Measurements from ENCODE around the gene CACNA1H. TPM values are rescaled to one million over a fixed set of nuclear protein-coding genes. Genes with fewer than 3 reads are reported as not detected.
"Not testable (repeated sequence)": the region's sequence is repeated elsewhere in the genome, so short reads cannot be mapped to it uniquely, and the experiment has no call there.

The CACNA1H gene
- total and polyA plus RNA-seq, 2 of the 4 experiments (the other 2 are of a cell fraction): 1.6 to 5.8 TPM

DNA sequence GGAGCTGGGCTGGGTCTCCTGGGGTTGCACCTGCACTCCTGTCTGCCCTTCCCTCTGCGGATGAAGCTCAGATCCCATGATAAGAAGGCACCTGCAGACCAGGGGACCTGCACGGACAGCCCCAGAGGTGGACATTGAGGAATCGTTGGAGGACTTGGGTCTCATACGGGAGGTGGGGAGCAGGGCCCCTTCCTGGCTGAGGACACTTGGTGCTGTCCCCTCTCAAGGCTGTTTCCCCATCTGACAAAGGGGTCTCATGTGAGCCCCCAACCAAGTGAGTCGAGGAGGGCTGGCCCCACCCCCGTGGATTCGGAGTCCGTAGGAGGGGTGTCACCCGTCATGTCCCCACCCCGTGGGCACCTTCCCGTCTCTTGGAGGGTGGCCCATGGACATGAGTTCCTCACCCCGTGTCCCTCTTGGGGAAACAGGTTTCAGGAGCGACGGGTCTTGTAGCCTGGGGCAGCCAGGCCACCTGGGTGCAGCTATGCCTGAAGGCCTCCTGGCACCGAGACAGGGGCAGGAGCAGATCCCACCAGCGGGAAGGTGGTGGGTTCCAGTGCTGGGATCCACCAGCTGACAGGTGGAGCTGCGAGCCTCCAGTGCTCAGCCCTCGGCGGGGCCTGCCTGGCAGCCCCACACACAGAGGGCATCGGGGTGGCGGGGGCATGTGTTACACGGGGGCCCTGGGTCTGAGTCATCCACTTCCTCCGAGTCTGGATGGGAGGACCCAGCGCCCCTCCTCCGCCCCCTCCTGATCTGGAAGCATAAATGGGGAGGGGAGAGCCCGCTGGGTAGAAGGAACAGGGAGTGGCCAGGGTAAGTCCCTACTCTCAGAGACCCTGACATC lies 102.6 kb downstream of the CACNA1H start, which contains the start of gene TPSD1:
Gene TPSD1 (plus strand): TSS at position 794 of the 847 bp plus-strand sequence. CDS start 212 bp downstream, outside the sequence.
- ATAC-seq (ENCODE audit: low read depth): not testable (repeated sequence)
- WGBS, 2 experiments (ENCODE audit: extremely low coverage in 2 of 2, insufficient read length in 1 of 2): 71% methylated on average over 6 of the region's 26 CpGs; no CpG with 5 or more reads in 1 of the 2 experiments

DNA sequence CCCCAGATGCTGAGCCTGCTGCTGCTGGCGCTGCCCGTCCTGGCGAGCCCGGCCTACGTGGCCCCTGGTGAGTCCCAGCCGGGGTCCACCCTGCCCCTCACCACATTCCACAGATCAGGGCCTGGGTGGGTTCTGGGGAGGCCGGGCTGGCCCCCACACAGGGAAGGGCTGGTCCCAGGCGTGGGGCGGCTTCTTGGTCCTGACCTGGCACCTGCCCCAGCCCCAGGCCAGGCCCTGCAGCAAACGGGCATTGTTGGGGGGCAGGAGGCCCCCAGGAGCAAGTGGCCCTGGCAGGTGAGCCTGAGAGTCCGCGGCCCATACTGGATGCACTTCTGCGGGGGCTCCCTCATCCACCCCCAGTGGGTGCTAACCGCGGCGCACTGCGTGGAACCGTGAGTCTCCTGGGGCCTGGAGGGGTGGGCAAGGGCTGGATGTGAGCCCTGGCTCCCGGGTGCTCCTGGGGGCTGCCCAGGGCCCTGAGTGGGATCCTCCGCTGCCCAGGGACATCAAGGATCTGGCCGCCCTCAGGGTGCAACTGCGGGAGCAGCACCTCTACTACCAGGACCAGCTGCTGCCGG lies 103.5 kb downstream of the CACNA1H start:
- H3K4me1 ChIP-seq (ENCODE audit: control insufficient read depth, insufficient read depth, low read length); CTCF ChIA-PET; H3K36me3 ChIP-seq (ENCODE audit: control insufficient read depth, insufficient read depth, low read length); POLR2A ChIA-PET (ENCODE audit: unreplicated experiment); H2BK15ac ChIP-seq (ENCODE audit: low read depth, low read length); H3K9me1 ChIP-seq (ENCODE audit: insufficient read depth, low read length); H3K14ac ChIP-seq (replicated peaks; ENCODE audit: low read depth, low read length); H3K27ac ChIP-seq (ENCODE audit: insufficient read depth, low read length); H2BK5ac ChIP-seq (ENCODE audit: low read depth, low read length, poor library complexity, severe bottlenecking); H4K8ac ChIP-seq (ENCODE audit: low read depth in 2 of 2, low read length in 2 of 2); DNase-seq; H2BK20ac ChIP-seq (ENCODE audit: low read depth, low read length); H3K23ac ChIP-seq (ENCODE audit: low read depth, low read length); BruUV-seq (replicated peaks); H3K4me3 ChIP-seq (ENCODE audit: insufficient read depth, low read depth, low read length); H2AK5ac ChIP-seq (ENCODE audit: low read depth, low read length); H4K5ac ChIP-seq (ENCODE audit: low read depth, low read length); ATAC-seq (ENCODE audit: low read depth); dilution Hi-C loops (cut with HindIII; ENCODE audit: low sequenced_read_pairs, unreplicated experiment); in situ Hi-C loops (cut with MboI; ENCODE audit: low sequenced_read_pairs); H3K9ac ChIP-seq (ENCODE audit: low read depth, low read length); H3K4ac ChIP-seq (ENCODE audit: low read depth, low read length); H4K91ac ChIP-seq (ENCODE audit: insufficient read depth, low read depth, low read length); H2AK9ac ChIP-seq (replicated peaks; ENCODE audit: low read depth, low read length, poor library complexity); H3K56ac ChIP-seq (ENCODE audit: extremely low read depth, insufficient read depth, low read length); H3K9me3 ChIP-seq (ENCODE audit: control insufficient read depth, insufficient read depth, low read length); H3K79me1 ChIP-seq (ENCODE audit: low read depth in 1 of 2, low read length in 2 of 2); H4K20me1 ChIP-seq (ENCODE audit: insufficient read depth, low read length); H2AFZ ChIP-seq (replicated peaks; ENCODE audit: low read length, poor library complexity); intact Hi-C loops (cut with micrococcal nuclease); H3K4me2 ChIP-seq (ENCODE audit: low read depth, low read length); H2BK120ac ChIP-seq (ENCODE audit: low read depth, low read length); H3K18ac ChIP-seq (ENCODE audit: low read depth, low read length): not testable (repeated sequence)
- peaks cover 27% of the 10 kb centered on the region for H3K27me3 ChIP-seq (ENCODE audit: control insufficient read depth, insufficient read depth, low read length)
- 72% methylated on average over 3 of the region's 23 CpGs; no CpG with 5 or more reads in 1 of the 2 experiments for WGBS, 2 experiments (ENCODE audit: extremely low coverage in 2 of 2, insufficient read length in 1 of 2)

More for the DNA sequence above, 102.6 kb downstream of the CACNA1H start, which contains the start of gene TPSD1:
- H4K91ac ChIP-seq (ENCODE audit: insufficient read depth, low read depth, low read length); H2AK9ac ChIP-seq (replicated peaks; ENCODE audit: low read depth, low read length, poor library complexity); BruUV-seq (replicated peaks); dilution Hi-C loops (cut with HindIII; ENCODE audit: low sequenced_read_pairs, unreplicated experiment); H4K8ac ChIP-seq (ENCODE audit: low read depth in 2 of 2, low read length in 2 of 2); H2AK5ac ChIP-seq (ENCODE audit: low read depth, low read length); H2BK120ac ChIP-seq (ENCODE audit: low read depth, low read length); CTCF ChIA-PET; H3K36me3 ChIP-seq (ENCODE audit: control insufficient read depth, insufficient read depth, low read length); in situ Hi-C loops (cut with MboI; ENCODE audit: low sequenced_read_pairs); intact Hi-C loops (cut with micrococcal nuclease); H3K56ac ChIP-seq (ENCODE audit: extremely low read depth, insufficient read depth, low read length); H4K5ac ChIP-seq (ENCODE audit: low read depth, low read length); H3K27ac ChIP-seq (ENCODE audit: insufficient read depth, low read length); H2BK5ac ChIP-seq (ENCODE audit: low read depth, low read length, poor library complexity, severe bottlenecking); H3K9ac ChIP-seq (ENCODE audit: low read depth, low read length); H3K9me1 ChIP-seq (ENCODE audit: insufficient read depth, low read length); H3K14ac ChIP-seq (replicated peaks; ENCODE audit: low read depth, low read length); H3K79me1 ChIP-seq (ENCODE audit: low read depth in 1 of 2, low read length in 2 of 2); H3K9me3 ChIP-seq (ENCODE audit: control insufficient read depth, insufficient read depth, low read length); H2BK20ac ChIP-seq (ENCODE audit: low read depth, low read length); DNase-seq; H3K4ac ChIP-seq (ENCODE audit: low read depth, low read length); H2AFZ ChIP-seq (replicated peaks; ENCODE audit: low read length, poor library complexity); H3K4me1 ChIP-seq (ENCODE audit: control insufficient read depth, insufficient read depth, low read length); POLR2A ChIA-PET (ENCODE audit: unreplicated experiment); H2BK15ac ChIP-seq (ENCODE audit: low read depth, low read length); H3K18ac ChIP-seq (ENCODE audit: low read depth, low read length); H3K4me2 ChIP-seq (ENCODE audit: low read depth, low read length); H4K20me1 ChIP-seq (ENCODE audit: insufficient read depth, low read length); H3K23ac ChIP-seq (ENCODE audit: low read depth, low read length); H3K4me3 ChIP-seq (ENCODE audit: insufficient read depth, low read depth, low read length): not testable (repeated sequence)
- peaks cover 18% of the 10 kb centered on the region for H3K27me3 ChIP-seq (ENCODE audit: control insufficient read depth, insufficient read depth, low read length)
